ENCODE data around the gene RPS14.

Gene RPS14

GRCh38 chr5:150412319-150413175 lies 37.0 kb downstream of the RPS14 start, which contains the start of gene CD74:
CD74 (minus strand) TSS chr5:150412910; CDS start chr5:150412749, 161 bp downstream.
- DNase-seq = peak; percentile 91

- DNase-seq = peak; percentile 66
These were observed 38.1 kb downstream of the RPS14 start for GRCh38 chr5:150411245-150411979.

GRCh38 chr5:150410524-150411244 lies 38.9 kb downstream of the RPS14 start:
- peak; percentile 90 for DNase-seq

- DNase-seq = peak; percentile 84
These were observed 39.7 kb downstream of the RPS14 start for GRCh38 chr5:150409638-150410523.

- no peak for DNase-seq
These were observed 41.2 kb downstream of the RPS14 start for GRCh38 chr5:150408231-150408943.

- DNase-seq = no peak
These were observed 42.3 kb downstream of the RPS14 start for GRCh38 chr5:150407096-150407720.

GRCh38 chr5:150406723-150407095 lies 42.8 kb downstream of the RPS14 start:
- no peak for DNase-seq

- no peak for DNase-seq
These were observed 43.3 kb downstream of the RPS14 start for GRCh38 chr5:150406103-150406722.

- DNase-seq = no peak
These were observed 44.4 kb downstream of the RPS14 start for GRCh38 chr5:150404941-150405816.

GRCh38 chr5:150404535-150404934 lies 45.0 kb downstream of the RPS14 start:
- DNase-seq = no peak

- DNase-seq = no peak
These were observed 45.4 kb downstream of the RPS14 start for GRCh38 chr5:150404121-150404520.

- DNase-seq = no peak
These were observed 46.6 kb downstream of the RPS14 start for GRCh38 chr5:150402901-150403342.

- DNase-seq = no peak
These were observed 47.2 kb downstream of the RPS14 start for GRCh38 chr5:150402229-150402773.

GRCh38 chr5:150401376-150402228 lies 47.9 kb downstream of the RPS14 start:
- no peak for DNase-seq

- no peak for DNase-seq
These were observed 48.5 kb downstream of the RPS14 start for GRCh38 chr5:150401076-150401375.

GRCh38 chr5:150400316-150401075 lies 49.0 kb downstream of the RPS14 start:
- no peak for DNase-seq

- no peak for DNase-seq
These were observed 49.9 kb downstream of the RPS14 start for GRCh38 chr5:150399524-150400211.
